H1 (cell line): ENCODE results near the gene ZNF182. TPM values are rescaled to one million over a fixed set of nuclear protein-coding genes. Genes with fewer than 3 reads are reported as not detected.

Source experiments
- CHD2 ChIP-seq: IDR thresholded peaks from 2 replicates; pipeline ENCODE4 v1.6.1; 2012; ENCODE audit warnings: low read length, improper control_type of control experiment
- JUND ChIP-seq: IDR thresholded peaks from 2 replicates; pipeline ENCODE4 v1.6.1; 2011; ENCODE audit warnings: mild to moderate bottlenecking, improper control_type of control experiment, low read length
- MAFK ChIP-seq: IDR thresholded peaks from 2 replicates; pipeline ENCODE4 v1.6.1; 2012; ENCODE audit warnings: low read depth, mild to moderate bottlenecking, improper control_type of control experiment, low read length
- RXRA ChIP-seq: IDR thresholded peaks from 2 replicates; pipeline ENCODE4 v1.6.1; 2011; ENCODE audit warnings: low read depth, mild to moderate bottlenecking, low read length, moderate library complexity; ENCODE audit not compliant: insufficient read depth
- polyA plus RNA-seq, 7 experiments: library from polyadenylated mRNA; depleted of rRNA in 3 of 7; stranded (reverse) in 5 of 7; unstranded in 2 of 7; fragments of >200 nt in 5 of 7; fragments of 200-250 nt in 2 of 7; gene quantifications; 1 replicate in 5 of 7; 2 replicates in 1 of 7; 4 replicates in 1 of 7; pipeline versions ENCODE4 v1.2.1 to v1.2.3, GENCODE V29; 2011 to 2013; ENCODE audit warnings: missing spikeins in 2 of 7, mixed read lengths in 2 of 7
- total RNA-seq: library from RNA; stranded (reverse); fragmentation: NEBNext Ultra II Directional; extraction: Animal tissue kit (Norgen Biotek cat#: 25700); gene quantifications from 2 replicates; pipeline ENCODE4 v1.2.1, GENCODE V29; 2021
- TF ChIP-seq, protein P1 (sequence below), 3 experiments: IDR thresholded peaks; 1 replicate in 2 of 3; 2 replicates in 1 of 3; pipeline versions ENCODE4 v1.5.1 to v1.6.1; 2011; ENCODE audit warnings: low read length in 3 of 3, mild to moderate bottlenecking in 3 of 3, inconsistent platforms in 2 of 3, low read depth in 1 of 3, moderate library complexity in 1 of 3; ENCODE audit not compliant: insufficient read depth in 1 of 3; ENCODE audit errors: control extremely low read depth in 1 of 3

Gene ZNF182
- total and polyA plus RNA-seq, 2 of the 8 experiments (the other 6 are each of a cell fraction or from before 2014, with no cell fraction given) = 1.3 to 8.2 TPM

DNA sequence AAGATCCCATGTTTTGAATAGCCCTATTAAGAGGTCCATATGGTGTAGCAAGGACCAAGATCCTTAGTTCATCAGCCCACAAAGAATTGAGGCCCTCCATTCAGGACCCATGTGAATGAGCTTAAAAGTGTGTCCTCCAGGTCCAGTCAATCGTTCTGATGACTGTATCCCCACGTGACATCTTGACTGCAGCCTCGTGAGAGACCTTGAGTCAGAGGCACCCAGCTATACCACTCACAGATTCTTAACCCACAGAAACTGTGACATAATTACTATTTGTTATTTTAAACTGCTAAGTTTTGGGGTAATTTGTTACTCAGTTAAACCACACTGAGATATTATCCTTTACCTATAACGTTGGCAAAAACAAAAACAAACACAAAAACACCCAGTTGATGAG, 62.4 kb downstream of the ZNF182 start (continued):
- no peak for TF ChIP-seq CHD2
- no peak for TF ChIP-seq MAFK
- no peak for TF ChIP-seq RXRA
- no peak for TF ChIP-seq JUND
- TF ChIP-seq, protein P1, sequence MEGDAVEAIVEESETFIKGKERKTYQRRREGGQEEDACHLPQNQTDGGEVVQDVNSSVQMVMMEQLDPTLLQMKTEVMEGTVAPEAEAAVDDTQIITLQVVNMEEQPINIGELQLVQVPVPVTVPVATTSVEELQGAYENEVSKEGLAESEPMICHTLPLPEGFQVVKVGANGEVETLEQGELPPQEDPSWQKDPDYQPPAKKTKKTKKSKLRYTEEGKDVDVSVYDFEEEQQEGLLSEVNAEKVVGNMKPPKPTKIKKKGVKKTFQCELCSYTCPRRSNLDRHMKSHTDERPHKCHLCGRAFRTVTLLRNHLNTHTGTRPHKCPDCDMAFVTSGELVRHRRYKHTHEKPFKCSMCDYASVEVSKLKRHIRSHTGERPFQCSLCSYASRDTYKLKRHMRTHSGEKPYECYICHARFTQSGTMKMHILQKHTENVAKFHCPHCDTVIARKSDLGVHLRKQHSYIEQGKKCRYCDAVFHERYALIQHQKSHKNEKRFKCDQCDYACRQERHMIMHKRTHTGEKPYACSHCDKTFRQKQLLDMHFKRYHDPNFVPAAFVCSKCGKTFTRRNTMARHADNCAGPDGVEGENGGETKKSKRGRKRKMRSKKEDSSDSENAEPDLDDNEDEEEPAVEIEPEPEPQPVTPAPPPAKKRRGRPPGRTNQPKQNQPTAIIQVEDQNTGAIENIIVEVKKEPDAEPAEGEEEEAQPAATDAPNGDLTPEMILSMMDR (IDR thresholded peaks at IDR 0.05; ENCODE audit: control extremely low read depth in 1 of 3, insufficient read depth in 1 of 3, low read depth in 1 of 3, low read length in 3 of 3) = no peak
